HG03025 (cell line): ENCODE measurements around the gene ACTA2.

ENCODE experiments used
- ATAC-seq: cut with Tn5 transposase; IDR thresholded peaks from one replicate; pipeline ENCODE4 v1.9.1; 2021; ENCODE audit warnings: mild to moderate bottlenecking, moderate library complexity; ENCODE audit not compliant: unreplicated experiment, low FRiP score

ACTA2 gene

GRCh38 chr10:88982366-88982765 is 29.8 kb upstream of the ACTA2 start:
- ATAC-seq, result no peak

DNA sequence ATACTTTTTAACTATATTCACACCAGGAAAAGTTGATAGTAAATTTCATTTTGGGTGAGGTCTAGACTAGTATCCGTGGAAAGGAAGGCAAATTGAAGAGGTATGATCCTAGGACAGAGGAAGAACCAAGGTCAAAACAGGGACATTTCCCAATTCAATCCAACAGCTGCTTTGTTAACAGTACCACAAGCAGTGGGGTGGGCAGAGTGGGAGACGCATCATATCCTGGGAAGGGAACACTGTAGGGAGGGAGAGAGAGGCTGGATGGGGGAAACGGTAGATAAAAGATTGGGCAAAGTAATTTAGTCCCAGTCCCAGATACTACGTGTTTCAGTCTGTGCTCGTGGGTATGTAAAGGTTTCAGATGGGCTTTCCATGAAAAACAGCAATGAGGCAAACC is 28.9 kb upstream of the ACTA2 start:
- ATAC-seq, result no peak

- ATAC-seq, result no peak
Observed at GRCh38 chr10:88980800-88981199, 28.2 kb upstream of the ACTA2 start.

- no peak for ATAC-seq
Observed at GRCh38 chr10:88980247-88980646, 27.7 kb upstream of the ACTA2 start.

DNA sequence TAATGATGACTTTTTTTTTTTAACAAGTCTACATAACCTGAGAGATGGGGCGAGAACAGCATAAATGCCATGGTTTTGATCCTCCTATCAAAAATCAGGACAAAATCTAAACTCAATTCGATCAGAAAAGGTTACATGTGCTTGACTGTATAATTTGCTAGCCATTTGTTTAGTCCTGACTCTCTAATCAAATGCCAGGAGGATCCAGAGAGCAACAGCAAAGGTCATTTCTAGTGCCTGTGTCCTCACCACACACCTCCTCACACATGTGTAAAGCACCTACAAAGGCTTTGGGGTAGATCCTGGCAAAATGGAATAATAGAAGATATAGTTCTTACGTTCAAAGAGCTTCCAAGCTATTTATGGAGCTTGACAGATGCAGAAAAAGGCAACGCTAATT is 27.0 kb upstream of the ACTA2 start:
- no peak for ATAC-seq

DNA sequence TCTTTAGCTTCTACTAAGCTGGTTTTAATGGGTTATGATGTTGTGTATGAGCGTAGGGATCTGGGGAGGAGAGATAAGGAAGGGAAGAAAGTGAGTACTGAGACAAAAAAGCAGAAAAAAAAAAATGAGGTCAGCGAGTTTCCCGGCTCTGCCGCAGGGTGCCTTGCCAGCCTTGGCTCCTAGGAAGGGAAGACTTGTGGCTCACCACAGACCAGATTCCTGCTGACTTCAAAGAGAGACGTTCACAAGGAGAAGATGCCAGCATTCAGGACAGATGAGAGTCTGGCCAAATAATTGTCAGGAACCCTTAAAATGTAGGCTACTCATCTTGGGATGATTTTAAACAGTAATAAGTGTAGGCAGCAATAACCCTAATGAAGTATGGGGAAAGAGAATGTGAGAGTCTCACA is 26.6 kb upstream of the ACTA2 start:
- no peak for ATAC-seq

DNA sequence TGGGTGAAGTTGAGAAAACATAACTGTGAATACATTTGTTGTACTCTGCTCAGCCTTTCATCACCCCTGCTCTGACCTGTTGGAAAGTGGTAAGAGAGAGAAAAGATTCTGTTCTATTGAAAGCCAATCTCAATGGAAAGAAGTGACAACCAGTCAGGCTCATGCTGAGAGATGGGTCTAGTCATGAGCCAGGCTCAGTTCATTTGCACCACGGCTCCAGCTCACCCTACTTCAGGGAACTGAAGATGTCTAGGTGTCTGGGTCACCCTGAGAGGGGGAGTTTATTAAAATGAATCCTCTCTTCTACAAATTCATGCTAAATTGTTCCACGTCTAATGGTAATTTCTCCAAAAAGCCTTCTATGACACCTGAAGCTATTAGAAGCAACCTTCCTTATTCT is 25.9 kb upstream of the ACTA2 start:
- no peak for ATAC-seq

GRCh38 chr10:88975377-88975720 is 22.8 kb upstream of the ACTA2 start:
- no peak for ATAC-seq

DNA sequence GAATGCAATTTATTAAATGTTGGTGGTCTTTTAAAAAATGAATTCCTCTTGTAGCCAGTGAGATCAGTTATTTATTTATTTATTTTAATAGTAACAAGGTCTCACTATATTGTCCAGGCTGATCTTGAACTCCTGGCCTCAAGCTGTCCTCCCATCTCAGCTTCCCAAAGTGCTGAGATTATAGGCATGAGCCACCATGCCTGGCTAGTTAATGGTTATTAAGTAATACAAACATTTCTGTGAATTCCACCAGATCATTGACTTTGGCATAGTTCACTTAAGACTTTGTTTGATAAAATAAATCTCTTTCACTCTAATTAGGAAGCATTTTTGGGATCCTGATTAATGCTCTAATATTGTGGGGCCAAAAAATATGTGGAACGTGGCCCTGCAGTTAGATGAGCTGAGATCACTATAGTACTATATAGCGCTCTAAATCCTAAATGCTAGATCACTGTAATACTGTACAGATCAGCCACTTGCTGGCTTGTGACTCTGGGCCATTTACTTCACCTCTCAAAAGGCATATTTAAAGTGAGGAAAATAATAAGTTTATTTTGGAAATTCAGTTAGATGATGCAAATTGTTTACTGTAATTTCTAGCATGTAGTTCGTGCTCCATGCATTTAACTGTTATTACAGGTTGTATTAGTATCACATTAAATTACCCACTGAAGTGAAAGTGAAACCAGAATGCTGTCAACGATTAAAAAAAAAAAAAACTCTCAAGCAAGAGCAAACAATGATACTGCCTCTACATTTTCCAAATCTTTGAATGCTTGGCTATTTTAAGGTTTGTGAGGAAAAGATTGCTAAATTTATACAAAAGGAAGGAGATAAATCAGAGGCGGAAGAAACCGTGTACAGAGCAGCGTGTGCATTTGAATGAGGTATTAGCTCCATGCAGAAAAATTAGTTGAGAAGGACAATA is 22.1 kb upstream of the ACTA2 start:
- no peak for ATAC-seq

GRCh38 chr10:88974012-88974411 is 21.4 kb upstream of the ACTA2 start:
- no peak for ATAC-seq

- no peak for ATAC-seq
Observed at GRCh38 chr10:88971221-88972061, 18.9 kb upstream of the ACTA2 start.

- no peak for ATAC-seq
Observed at GRCh38 chr10:88968391-88968790, 15.8 kb upstream of the ACTA2 start.

DNA sequence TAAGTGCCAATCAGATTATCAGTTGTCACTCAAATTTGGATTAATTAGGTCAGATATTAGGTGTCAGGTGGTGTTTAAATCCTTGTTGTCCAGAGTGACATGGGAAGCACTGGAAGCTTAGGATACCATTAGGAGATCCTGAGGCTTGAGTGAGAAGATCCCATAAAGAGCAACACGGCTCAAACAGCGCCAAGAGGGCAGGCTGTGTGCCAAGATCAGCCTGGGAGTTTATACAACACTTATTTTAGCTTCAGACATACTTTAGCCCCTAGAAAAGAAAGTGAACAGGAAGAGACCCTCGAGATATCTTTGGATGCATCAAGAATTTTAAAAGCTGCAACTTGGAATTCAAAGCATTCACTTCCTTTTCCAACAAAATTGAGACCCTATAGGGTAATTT is 14.2 kb upstream of the ACTA2 start:
- no peak for ATAC-seq

DNA sequence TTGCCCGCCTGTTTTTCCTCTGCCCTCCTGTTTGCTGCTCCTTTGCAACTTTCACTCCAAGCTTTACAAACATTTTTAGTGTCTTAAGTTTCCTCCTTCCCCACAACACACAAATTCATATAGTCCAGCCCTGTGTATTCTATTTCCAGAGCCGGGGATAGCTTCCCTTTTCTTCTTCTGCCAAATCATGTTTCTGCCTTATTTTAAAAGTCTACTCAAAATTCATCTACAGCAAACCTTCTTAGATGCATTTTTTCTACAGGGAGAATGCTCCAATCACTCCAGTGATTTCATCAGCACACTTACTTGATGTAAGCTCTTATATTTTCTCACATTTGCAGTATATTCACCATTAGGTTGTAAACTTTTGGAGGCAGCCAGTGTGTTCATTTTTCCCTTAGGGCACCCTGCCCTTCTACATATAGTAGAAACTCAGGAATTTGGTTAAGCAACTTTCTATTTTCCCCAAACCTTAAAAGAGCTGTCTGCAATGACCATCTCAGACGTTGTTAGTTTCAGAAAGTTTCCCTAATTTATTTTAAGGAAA is 12.4 kb upstream of the ACTA2 start:
- ATAC-seq, result no peak

- ATAC-seq, result no peak
Observed at GRCh38 chr10:88964360-88964759, 11.8 kb upstream of the ACTA2 start.

- no peak for ATAC-seq
Observed at GRCh38 chr10:88963318-88963717, 10.7 kb upstream of the ACTA2 start.

GRCh38 chr10:88962336-88962735 is 9.8 kb upstream of the ACTA2 start:
- no peak for ATAC-seq

DNA sequence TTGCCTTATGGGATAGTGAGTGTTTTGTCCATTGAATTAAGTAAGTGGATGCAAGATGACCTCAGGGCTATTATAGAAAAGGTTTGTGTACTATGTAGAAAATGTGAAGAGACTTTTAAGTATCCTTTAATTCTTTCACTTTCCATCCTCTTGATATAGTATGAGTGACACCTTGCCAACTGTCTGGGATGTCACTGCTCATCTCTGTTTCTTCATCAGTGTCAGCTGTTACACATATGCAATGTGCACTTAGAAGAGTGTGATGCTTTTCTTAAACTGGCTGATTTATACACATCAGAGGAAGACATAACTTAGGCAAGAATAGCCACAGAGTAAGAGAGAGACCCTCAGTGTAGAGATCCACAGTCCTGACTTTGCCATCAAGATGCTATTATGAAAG is 8.7 kb upstream of the ACTA2 start:
- no peak for ATAC-seq

DNA sequence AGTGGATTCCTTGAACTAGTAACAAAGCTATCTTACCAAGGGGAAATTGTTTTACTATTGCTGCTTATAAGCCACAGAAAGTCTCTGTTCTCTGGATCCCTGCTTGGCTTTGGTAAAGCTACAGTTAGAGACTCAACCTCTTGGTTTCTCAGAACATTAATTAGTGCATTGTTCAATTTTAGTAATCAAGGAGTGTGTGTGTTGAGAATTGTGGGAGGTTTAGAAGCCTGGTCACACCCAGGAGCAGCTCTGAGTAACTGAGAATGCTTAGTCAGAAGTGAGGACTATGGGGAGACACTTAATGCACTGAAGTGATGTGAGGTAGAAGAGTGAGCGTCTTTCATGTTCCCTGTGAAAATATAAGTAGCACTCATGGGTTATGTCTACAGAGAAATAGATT is 8.2 kb upstream of the ACTA2 start:
- no peak for ATAC-seq

DNA sequence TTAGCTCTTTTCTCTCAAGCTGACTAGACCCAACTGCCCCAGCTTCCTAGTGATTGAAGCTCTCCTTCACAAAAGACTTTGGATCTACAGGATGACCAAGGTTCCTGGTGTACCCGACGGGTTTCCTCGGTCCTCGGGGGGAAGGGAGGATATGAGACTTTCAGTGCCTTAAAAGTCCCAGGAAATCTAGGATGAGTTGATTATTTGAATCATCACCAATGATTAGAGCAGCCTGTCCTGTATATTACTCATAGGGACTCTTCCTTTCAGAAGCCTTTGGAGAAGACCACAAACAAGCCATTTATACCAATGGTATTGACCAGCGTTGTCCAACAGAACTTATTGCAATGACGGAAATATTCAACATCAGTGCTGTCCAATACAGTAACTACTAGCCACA is 6.1 kb upstream of the ACTA2 start:
- ATAC-seq, result no peak

GRCh38 chr10:88957381-88957780 is 4.8 kb upstream of the ACTA2 start:
- no peak for ATAC-seq
